Medulla oblongata (tissue), 1 donor: ENCODE data around the gene HERC4.
A peak's percentile ranks its signal among the peaks of the same experiment; 100 is the strongest.

Experiments used
- DNase-seq: peaks from one replicate; pipeline ENCODE4 v3.0.0-alpha.2; 2015; ENCODE audit errors: extremely low spot score

The HERC4 gene

GRCh38 chr10:68074775-68075549, at the start of gene HERC4:
Gene HERC4, minus strand, starts transcription at chr10:68075283. Its CDS starts 2,175 bp downstream, at chr10:68073108.
- peak; percentile 95 for DNase-seq

GRCh38 chr10:68124718-68125117, 49.6 kb upstream of the HERC4 start:
- no peak for DNase-seq

- no peak for DNase-seq
Observed at GRCh38 chr10:68121852-68122251, 46.8 kb upstream of the HERC4 start.

GRCh38 chr10:68121020-68121743, 46.1 kb upstream of the HERC4 start:
- DNase-seq: no peak

- no peak for DNase-seq
Observed at GRCh38 chr10:68118657-68119056, 43.6 kb upstream of the HERC4 start.

GRCh38 chr10:68112837-68113236, 37.8 kb upstream of the HERC4 start:
- no peak for DNase-seq

GRCh38 chr10:68111584-68111983, 36.5 kb upstream of the HERC4 start:
- DNase-seq: no peak

- no peak for DNase-seq
Observed at GRCh38 chr10:68110027-68110426, 34.9 kb upstream of the HERC4 start.

- DNase-seq: no peak
Observed at GRCh38 chr10:68109331-68109730, 34.2 kb upstream of the HERC4 start, which contains the start of gene MYPN. Gene MYPN, plus strand, starts transcription at chr10:68109488. Its CDS starts 11,951 bp downstream, at chr10:68121439.

- no peak for DNase-seq
Observed at GRCh38 chr10:68108653-68109052, 33.6 kb upstream of the HERC4 start.

- no peak for DNase-seq
Observed at GRCh38 chr10:68108051-68108450, 33.0 kb upstream of the HERC4 start.

GRCh38 chr10:68107651-68108050, 32.6 kb upstream of the HERC4 start:
- DNase-seq: no peak

- no peak for DNase-seq
Observed at GRCh38 chr10:68106656-68107055, 31.6 kb upstream of the HERC4 start.

- no peak for DNase-seq
Observed at GRCh38 chr10:68105820-68106219, 30.7 kb upstream of the HERC4 start.

- DNase-seq: no peak
Observed at GRCh38 chr10:68103901-68104300, 28.8 kb upstream of the HERC4 start.

- DNase-seq: no peak
Observed at GRCh38 chr10:68103261-68103878, 28.3 kb upstream of the HERC4 start.

- DNase-seq: no peak
Observed at GRCh38 chr10:68101066-68101465, 26.0 kb upstream of the HERC4 start.

- no peak for DNase-seq
Observed at GRCh38 chr10:68099736-68100135, 24.7 kb upstream of the HERC4 start.

- no peak for DNase-seq
Observed at GRCh38 chr10:68096913-68097516, 21.9 kb upstream of the HERC4 start.

- DNase-seq: no peak
Observed at GRCh38 chr10:68095153-68095552, 20.1 kb upstream of the HERC4 start.

- no peak for DNase-seq
Observed at GRCh38 chr10:68092512-68092911, 17.4 kb upstream of the HERC4 start.

- no peak for DNase-seq
Observed at GRCh38 chr10:68090586-68090985, 15.5 kb upstream of the HERC4 start.
